Endodermal cell (in vitro differentiated cells): ENCODE results near the gene STX11. TPM values are rescaled to one million over a fixed set of nuclear protein-coding genes. Genes with fewer than 3 reads are reported as not detected.

Source experiments
- DNase-seq: peaks from one replicate; pipeline ENCODE4 v3.0.0-alpha.2; 2017
- H3K27ac ChIP-seq: 2 replicates; pipeline ENCODE4 v1.5.1; 2013; ENCODE audit warnings: mild to moderate bottlenecking, low read depth, low read length, moderate library complexity
- H3K27me3 ChIP-seq: 2 replicates; pipeline ENCODE4 v1.6.1; 2013; ENCODE audit warnings: mild to moderate bottlenecking, low read length, moderate library complexity; ENCODE audit not compliant: insufficient read depth, control insufficient read depth, poor library complexity, severe bottlenecking
- H3K36me3 ChIP-seq: 2 replicates; pipeline ENCODE4 v1.7.0; 2013; ENCODE audit warnings: mild to moderate bottlenecking, low read length, moderate library complexity; ENCODE audit not compliant: control insufficient read depth, insufficient read depth
- H3K4me1 ChIP-seq: one replicate; pipeline ENCODE4 v1.7.0; 2013; ENCODE audit warnings: low read length; ENCODE audit not compliant: control insufficient read depth, insufficient read depth
- H3K4me3 ChIP-seq: 2 replicates; pipeline ENCODE4 v1.5.1; 2013; ENCODE audit warnings: mild to moderate bottlenecking, low read length, moderate library complexity
- H3K9ac ChIP-seq: 2 replicates; pipeline ENCODE4 v1.6.1; 2013; ENCODE audit warnings: mild to moderate bottlenecking, low read length, moderate library complexity; ENCODE audit not compliant: poor library complexity, severe bottlenecking; ENCODE audit errors: extremely low read depth
- H3K9me3 ChIP-seq: 2 replicates; pipeline ENCODE4 v1.6.1; 2013; ENCODE audit warnings: mild to moderate bottlenecking, low read length, moderate library complexity; ENCODE audit not compliant: control insufficient read depth
- H3K27ac Mint-ChIP-seq: 2 replicates; pipeline ENCODE4 v1.8.0; 2020; ENCODE audit warnings: mixed read lengths
- H3K27me3 Mint-ChIP-seq: 2 replicates; pipeline ENCODE4 v1.8.0; 2021; ENCODE audit warnings: mild to moderate bottlenecking, mixed read lengths; ENCODE audit not compliant: insufficient read depth
- H3K36me3 Mint-ChIP-seq: 2 replicates; pipeline ENCODE4 v1.8.0; 2020; ENCODE audit warnings: low read depth, mixed read lengths
- H3K4me1 Mint-ChIP-seq: 2 replicates; pipeline ENCODE4 v1.8.0; 2020; ENCODE audit warnings: mixed read lengths
- H3K4me3 Mint-ChIP-seq: 2 replicates; pipeline ENCODE4 v1.8.0; 2020; ENCODE audit warnings: mild to moderate bottlenecking, moderate library complexity, mixed read lengths
- H3K9me3 Mint-ChIP-seq: 2 replicates; pipeline ENCODE4 v1.8.0; 2020; ENCODE audit warnings: mild to moderate bottlenecking, mixed read lengths
- CTCF ChIP-seq: fragments of 200-600 bp; sonication (generic); conservative IDR thresholded peaks from 2 replicates; pipeline ENCODE4 v1.5.0; 2021; ENCODE audit warnings: antibody characterized with exemption, mild to moderate bottlenecking
- WGBS, 2 experiments: methylation state at CpG; one replicate each; pipeline versions ENCODE4 v1.1.5 to v1.1.7; 2013; ENCODE audit warnings: missing lambda C conversion rate in 2 of 2, mixed read lengths in 1 of 2; ENCODE audit not compliant: insufficient coverage in 1 of 2, insufficient read length in 1 of 2; 5-methylcytosine and 5-hydroxymethylcytosine counted together
- total RNA-seq, 2 donors: library from RNA; stranded (reverse); fragmentation: NEBNext Ultra II Directional in 1 of 2; extraction: Animal tissue kit (Norgen Biotek cat#: 25700) in 1 of 2; gene quantifications; 2 replicates in 1 of 2; 3 replicates in 1 of 2; pipeline ENCODE4 v1.2.1, GENCODE V29; 2021

Gene STX11
- total RNA-seq, 2 donors from 2014 or later = 0.29 TPM; not detected in 1

- H3K27ac Mint-ChIP-seq = no peak overlapping the region
- no peak overlapping the region for H3K4me3 Mint-ChIP-seq
- Histone ChIP-seq H3K9ac (no peak overlapping the region), H3K36me3 (no peaks in the 10 kb centered on the region), H3K27me3 (no peaks in the 10 kb centered on the region), H3K9me3 (no peaks in the 10 kb centered on the region), H3K27ac (no peak overlapping the region), H3K4me1 (peaks cover 10% of the 10 kb centered on the region), H3K4me3 (no peak overlapping the region)
- 90 to 100% methylated on average over 1 to 5 of the region's 5 CpGs for WGBS, 2 experiments
- no peaks in the 10 kb centered on the region for H3K9me3 Mint-ChIP-seq
- peaks cover 5% of the 10 kb centered on the region for H3K27me3 Mint-ChIP-seq
- H3K36me3 Mint-ChIP-seq = no peaks in the 10 kb centered on the region
- DNase-seq = no peak
- TF ChIP-seq CTCF = no peak
- H3K4me1 Mint-ChIP-seq = peaks cover 23% of the 10 kb centered on the region
Measured at GRCh38 chr6:144159223-144159622, 8.9 kb downstream of the STX11 start.

- peaks cover 23% of the 10 kb centered on the region for H3K4me1 Mint-ChIP-seq
- Histone ChIP-seq H3K27ac (no peak overlapping the region), H3K4me1 (peaks cover 10% of the 10 kb centered on the region), H3K9ac (no peak overlapping the region), H3K27me3 (no peaks in the 10 kb centered on the region), H3K9me3 (no peaks in the 10 kb centered on the region), H3K36me3 (no peaks in the 10 kb centered on the region), H3K4me3 (no peak overlapping the region)
- H3K27me3 Mint-ChIP-seq = peaks cover 3% of the 10 kb centered on the region
- no peaks in the 10 kb centered on the region for H3K36me3 Mint-ChIP-seq
- TF ChIP-seq CTCF = no peak
- H3K4me3 Mint-ChIP-seq = no peak overlapping the region
- H3K27ac Mint-ChIP-seq = no peak overlapping the region
- no peak for DNase-seq
- no peaks in the 10 kb centered on the region for H3K9me3 Mint-ChIP-seq
- 94% methylated on average over 4 of the region's 4 CpGs; no CpG with 5 or more reads in 1 of the 2 experiments for WGBS, 2 experiments
Measured at GRCh38 chr6:144159742-144160141, 9.4 kb downstream of the STX11 start.

GRCh38 chr6:144160431-144161005 is 10.2 kb downstream of the STX11 start:
- Histone ChIP-seq H3K9ac (no peak overlapping the region), H3K27ac (no peak overlapping the region), H3K9me3 (no peaks in the 10 kb centered on the region), H3K4me1 (peaks cover 10% of the 10 kb centered on the region), H3K27me3 (no peaks in the 10 kb centered on the region), H3K4me3 (no peak overlapping the region), H3K36me3 (no peaks in the 10 kb centered on the region)
- Mint-ChIP-seq H3K27me3 (peaks cover under 1% of the 10 kb centered on the region), H3K9me3 (no peaks in the 10 kb centered on the region), H3K4me1 (peaks cover 23% of the 10 kb centered on the region), H3K27ac (no peak overlapping the region), H3K36me3 (no peaks in the 10 kb centered on the region), H3K4me3 (no peak overlapping the region)
- no peak for TF ChIP-seq CTCF
- 82% methylated on average over 2 of the region's 2 CpGs; no CpG with 5 or more reads in 1 of the 2 experiments for WGBS, 2 experiments
- DNase-seq = no peak
